Endothelial cell of umbilical vein (primary cell): ENCODE data around the gene CFHR2.

Experiments used
- MAX ChIP-seq: IDR thresholded peaks from 2 replicates; pipeline ENCODE4 v1.6.1; 2011; ENCODE audit not compliant: insufficient read depth, insufficient read length
- POLR2A ChIP-seq: IDR thresholded peaks from 2 replicates; pipeline ENCODE4 v1.6.1; 2012; ENCODE audit warnings: low read depth, mild to moderate bottlenecking, control low read depth, low read length
- POLR2AphosphoS5 ChIP-seq: IDR thresholded peaks from 2 replicates; pipeline ENCODE4 v1.6.1; 2012; ENCODE audit warnings: low read depth, mild to moderate bottlenecking, control low read depth, low read length, moderate library complexity; ENCODE audit not compliant: insufficient read depth
- TF ChIP-seq, protein P1 (sequence below), 2 donors: IDR thresholded peaks; 1 replicate in 1 of 2; 2 replicates in 1 of 2; pipeline ENCODE4 v1.5.1; 2011; ENCODE audit warnings: low read length in 2 of 2, mild to moderate bottlenecking in 2 of 2, moderate library complexity in 2 of 2, control low read depth in 1 of 2, inconsistent platforms in 1 of 2, low read depth in 1 of 2; ENCODE audit not compliant: insufficient read depth in 1 of 2; ENCODE audit errors: extremely low read depth in 1 of 2

- TF ChIP-seq, protein P1, sequence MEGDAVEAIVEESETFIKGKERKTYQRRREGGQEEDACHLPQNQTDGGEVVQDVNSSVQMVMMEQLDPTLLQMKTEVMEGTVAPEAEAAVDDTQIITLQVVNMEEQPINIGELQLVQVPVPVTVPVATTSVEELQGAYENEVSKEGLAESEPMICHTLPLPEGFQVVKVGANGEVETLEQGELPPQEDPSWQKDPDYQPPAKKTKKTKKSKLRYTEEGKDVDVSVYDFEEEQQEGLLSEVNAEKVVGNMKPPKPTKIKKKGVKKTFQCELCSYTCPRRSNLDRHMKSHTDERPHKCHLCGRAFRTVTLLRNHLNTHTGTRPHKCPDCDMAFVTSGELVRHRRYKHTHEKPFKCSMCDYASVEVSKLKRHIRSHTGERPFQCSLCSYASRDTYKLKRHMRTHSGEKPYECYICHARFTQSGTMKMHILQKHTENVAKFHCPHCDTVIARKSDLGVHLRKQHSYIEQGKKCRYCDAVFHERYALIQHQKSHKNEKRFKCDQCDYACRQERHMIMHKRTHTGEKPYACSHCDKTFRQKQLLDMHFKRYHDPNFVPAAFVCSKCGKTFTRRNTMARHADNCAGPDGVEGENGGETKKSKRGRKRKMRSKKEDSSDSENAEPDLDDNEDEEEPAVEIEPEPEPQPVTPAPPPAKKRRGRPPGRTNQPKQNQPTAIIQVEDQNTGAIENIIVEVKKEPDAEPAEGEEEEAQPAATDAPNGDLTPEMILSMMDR (IDR thresholded peaks at IDR 0.05; ENCODE audit: extremely low read depth in 1 of 2, insufficient read depth in 1 of 2, low read depth in 1 of 2, low read length in 2 of 2) = no peak
- TF ChIP-seq POLR2A = no peak
- no peak for TF ChIP-seq POLR2AphosphoS5
- no peak for TF ChIP-seq MAX
Observed at GRCh38 chr1:196951711-196952394, 8.3 kb downstream of the CFHR2 start.
